ENCODE measurements around the gene IKBKE.
A peak's percentile ranks its signal among the peaks of the same experiment; 100 is the strongest.
"Not testable (repeated sequence)": the region's sequence is repeated elsewhere in the genome, so short reads cannot be mapped to it uniquely, and the experiment has no call there.

IKBKE gene

GRCh38 chr1:206476591-206476990, 6.3 kb downstream of the IKBKE start:
- no peak for DNase-seq

- no peak for DNase-seq
These were observed 6.8 kb downstream of the IKBKE start for GRCh38 chr1:206477110-206477509.

DNA sequence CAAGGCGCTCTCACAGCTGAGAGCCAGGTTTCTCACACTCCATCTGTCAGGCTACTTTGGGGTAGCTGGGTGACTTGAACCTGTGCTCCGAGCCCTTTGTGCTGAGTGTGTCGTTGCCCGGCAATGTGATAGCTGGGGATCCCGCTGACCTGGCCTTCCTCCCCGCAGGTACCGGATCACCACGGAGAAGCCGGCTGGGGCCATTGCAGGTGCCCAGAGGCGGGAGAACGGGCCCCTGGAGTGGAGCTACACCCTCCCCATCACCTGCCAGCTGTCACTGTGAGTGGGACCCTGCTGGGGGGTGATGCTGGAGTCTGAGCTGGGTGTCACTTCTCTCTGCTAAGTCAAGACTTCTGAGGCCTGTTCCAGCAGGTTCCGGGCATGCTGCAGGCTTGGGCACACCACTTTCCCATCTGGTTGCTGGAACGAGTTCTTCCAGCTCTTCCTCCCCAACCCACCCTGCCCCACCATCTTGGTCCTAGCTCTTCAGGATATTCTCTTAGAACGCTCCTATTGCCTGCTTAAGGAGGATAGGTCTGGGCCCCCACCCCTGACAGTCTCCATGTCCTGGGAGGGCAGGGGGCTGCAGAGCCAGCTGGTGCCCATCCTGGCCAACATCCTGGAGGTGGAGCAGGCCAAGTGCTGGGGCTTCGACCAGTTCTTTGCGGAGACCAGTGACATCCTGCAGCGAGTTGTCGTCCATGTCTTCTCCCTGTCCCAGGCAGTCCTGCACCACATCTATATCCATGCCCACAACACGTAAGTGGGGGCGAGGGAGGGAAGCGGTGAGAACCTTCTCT, 7.5 kb downstream of the IKBKE start:
- DNase-seq: no peak

GRCh38 chr1:206478746-206479145, 8.5 kb downstream of the IKBKE start:
- no peak for DNase-seq

DNA sequence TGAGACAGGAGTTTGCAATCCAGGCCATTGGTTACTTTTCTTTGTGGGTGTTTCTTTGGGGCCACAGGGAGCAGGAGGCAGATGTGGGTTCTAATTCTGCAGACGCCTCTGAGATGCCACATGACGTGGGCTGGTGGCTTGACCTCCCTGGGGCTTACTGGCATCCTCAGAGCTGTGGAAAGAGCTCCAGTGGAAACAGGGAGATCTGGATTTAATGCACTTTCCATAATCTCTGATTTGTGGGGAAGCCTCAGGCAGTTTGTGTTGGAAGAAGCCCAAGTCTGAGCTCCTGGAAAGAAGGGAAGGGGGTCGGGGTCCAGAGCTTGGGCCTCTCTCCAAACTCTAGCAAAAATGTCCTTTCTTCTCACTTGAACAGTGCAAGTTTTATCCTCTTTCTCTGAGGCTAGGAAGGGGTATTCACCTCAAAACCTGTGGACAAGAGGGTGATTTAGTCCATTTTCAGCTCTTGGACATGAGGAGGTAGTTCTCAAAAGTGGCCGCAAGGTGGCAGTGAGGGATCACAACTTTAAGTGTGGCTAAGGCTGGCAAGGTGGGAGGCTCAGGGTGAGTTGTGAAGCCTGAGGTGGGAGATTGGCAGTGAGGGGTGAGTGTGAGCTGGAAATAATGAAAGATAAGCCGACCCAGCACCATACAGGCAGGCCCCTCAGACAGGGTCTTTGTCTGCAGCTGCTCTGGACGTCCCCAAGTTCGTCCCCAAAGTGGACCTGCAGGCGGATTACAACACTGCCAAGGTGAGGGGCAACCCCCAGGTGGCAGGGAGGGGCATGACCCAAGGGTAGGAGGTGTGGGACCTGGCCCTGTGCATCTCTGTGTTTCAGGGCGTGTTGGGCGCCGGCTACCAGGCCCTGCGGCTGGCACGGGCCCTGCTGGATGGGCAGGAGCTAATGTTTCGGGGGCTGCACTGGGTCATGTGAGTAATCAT, 9.2 kb downstream of the IKBKE start:
- DNase-seq: peak; percentile 29

DNA sequence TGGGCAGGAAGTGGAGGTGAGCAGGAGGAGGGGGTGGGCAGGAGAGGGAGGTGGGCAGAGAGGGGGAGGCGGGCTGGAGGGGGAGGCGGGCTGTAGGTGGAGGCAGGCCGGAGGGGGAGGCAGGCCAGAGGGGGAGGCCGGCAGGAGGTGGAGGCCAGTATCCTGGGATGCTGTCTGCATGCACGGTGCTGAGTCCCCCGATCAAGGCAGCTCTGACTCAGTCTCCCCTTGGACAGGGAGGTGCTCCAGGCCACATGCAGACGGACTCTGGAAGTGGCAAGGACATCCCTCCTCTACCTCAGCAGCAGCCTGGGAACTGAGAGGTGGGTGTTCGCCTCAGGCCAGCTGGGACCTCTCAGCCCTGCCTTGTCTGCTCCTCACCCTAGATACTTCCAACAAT, 9.9 kb downstream of the IKBKE start:
- no peak for DNase-seq

GRCh38 chr1:206482611-206483010, 12.3 kb downstream of the IKBKE start:
- DNase-seq: no peak

- not testable (repeated sequence) for DNase-seq
These were observed 13.6 kb downstream of the IKBKE start for GRCh38 chr1:206483864-206484263.

- DNase-seq: no peak
These were observed 14.6 kb downstream of the IKBKE start for GRCh38 chr1:206484901-206485300.

- DNase-seq: no peak
These were observed 16.9 kb downstream of the IKBKE start for GRCh38 chr1:206486995-206487788.

DNA sequence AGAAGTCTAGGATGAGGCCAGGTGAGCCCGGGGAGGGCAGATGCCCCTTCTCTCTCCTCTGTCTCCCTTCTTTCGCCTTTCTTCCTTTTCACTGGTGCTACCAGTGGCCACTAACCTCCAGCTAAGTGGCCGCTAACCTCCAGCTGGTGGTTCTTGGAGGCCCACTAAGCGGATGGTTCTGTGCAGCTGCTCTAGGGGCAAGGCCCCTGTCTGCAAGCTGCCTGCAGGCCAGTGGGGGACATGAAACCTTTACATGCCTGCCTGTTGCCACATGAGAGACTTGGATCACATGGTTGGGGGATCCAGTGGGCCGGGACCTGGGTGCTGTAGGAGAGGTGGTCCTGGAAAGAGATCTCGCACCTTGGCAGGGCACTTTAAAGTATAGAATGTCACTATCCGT, 17.7 kb downstream of the IKBKE start:
- DNase-seq: no peak

- no peak for DNase-seq
These were observed 18.2 kb downstream of the IKBKE start for GRCh38 chr1:206488466-206488865.

GRCh38 chr1:206489980-206490770, 19.9 kb downstream of the IKBKE start:
- DNase-seq: peak; percentile 52

GRCh38 chr1:206490771-206491405, 20.6 kb downstream of the IKBKE start:
- DNase-seq: no peak

- DNase-seq: no peak
These were observed 21.3 kb downstream of the IKBKE start for GRCh38 chr1:206491616-206492015.

DNA sequence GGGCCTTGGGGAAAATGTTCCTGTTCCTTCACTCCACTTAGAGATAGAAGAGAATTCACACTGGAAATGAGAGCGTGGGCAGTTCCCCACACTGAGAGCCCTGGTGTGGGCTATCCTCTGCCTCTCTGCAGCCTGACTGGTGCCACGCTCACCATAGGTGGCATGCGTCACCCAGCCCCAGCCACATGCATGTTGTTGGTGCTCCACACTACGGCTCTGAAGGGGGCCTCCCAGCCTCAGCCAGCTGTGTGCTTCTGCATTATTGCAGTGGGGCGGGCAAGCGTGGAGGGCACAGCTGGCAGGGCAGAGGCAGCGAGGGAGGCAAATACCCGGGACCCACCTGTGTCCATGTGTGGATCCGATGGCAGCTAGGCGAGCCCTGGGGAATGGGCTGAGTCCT, 22.3 kb downstream of the IKBKE start:
- DNase-seq: no peak

DNA sequence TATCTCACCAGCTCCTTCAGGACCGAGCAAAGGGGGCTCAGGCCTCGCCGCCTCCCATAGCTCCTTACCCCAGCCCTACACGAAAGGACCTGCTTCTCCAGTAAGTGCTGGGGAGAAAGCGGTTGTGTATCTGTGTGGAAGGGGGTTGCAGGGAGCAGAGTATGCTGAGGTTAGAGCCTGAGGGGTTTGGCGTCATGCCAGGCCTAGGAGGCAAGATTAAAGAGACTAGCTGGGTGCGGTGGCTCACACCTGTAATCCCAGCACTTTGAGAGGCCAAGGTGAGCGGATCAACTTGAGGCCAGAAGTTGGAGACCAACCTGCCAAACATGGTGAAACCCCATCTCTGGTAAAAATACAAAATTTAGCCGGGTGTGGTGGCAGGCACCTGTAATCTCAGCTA, 23.0 kb downstream of the IKBKE start:
- no peak for DNase-seq

GRCh38 chr1:206495011-206495461, 24.8 kb downstream of the IKBKE start:
- no peak for DNase-seq

- no peak for DNase-seq
These were observed 25.3 kb downstream of the IKBKE start for GRCh38 chr1:206495493-206496046.

DNA sequence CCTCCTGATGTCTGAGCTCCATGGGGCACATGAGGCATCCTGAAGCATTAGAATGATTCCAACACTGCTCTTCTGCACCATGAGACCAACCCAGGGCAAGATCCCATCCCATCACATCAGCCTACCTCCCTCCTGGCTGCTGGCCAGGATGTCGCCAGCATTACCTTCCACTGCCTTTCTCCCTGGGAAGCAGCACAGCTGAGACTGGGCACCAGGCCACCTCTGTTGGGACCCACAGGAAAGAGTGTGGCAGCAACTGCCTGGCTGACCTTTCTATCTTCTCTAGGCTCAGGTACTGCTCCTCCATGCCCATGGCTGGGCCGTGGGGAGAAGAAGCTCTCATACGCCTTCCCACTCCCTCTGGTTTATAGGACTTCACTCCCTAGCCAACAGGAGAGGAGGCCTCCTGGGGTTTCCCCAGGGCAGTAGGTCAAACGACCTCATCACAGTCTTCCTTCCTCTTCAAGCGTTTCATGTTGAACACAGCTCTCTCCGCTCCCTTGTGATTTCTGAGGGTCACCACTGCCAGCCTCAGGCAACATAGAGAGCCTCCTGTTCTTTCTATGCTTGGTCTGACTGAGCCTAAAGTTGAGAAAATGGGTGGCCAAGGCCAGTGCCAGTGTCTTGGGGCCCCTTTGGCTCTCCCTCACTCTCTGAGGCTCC, 26.0 kb downstream of the IKBKE start:
- no peak for DNase-seq

- no peak for DNase-seq
These were observed 27.1 kb downstream of the IKBKE start for GRCh38 chr1:206497363-206497762.
